ENCODE data around the gene GNG14. TPM values are rescaled to one million over a fixed set of nuclear protein-coding genes. Genes with fewer than 3 reads are reported as not detected.

Gene GNG14
- total RNA-seq, 2 experiments from 2014 or later: not detected

GRCh38 chr19:12657966-12658365, 29.8 kb upstream of the GNG14 start:
- Mint-ChIP-seq H3K27me3 (no peaks in the 10 kb centered on the region), H3K4me1 (ENCODE audit: low read depth) (no peaks in the 10 kb centered on the region), H3K4me3 (no peak overlapping the region), H3K36me3 (ENCODE audit: low read depth) (peaks cover 57% of the 10 kb centered on the region), H3K9me3 (no peaks in the 10 kb centered on the region), H3K27ac (no peak overlapping the region)
- intact Hi-C loops (cut with micrococcal nuclease): no loop called here
- no peak for ATAC-seq
- POLR2A ChIA-PET: interaction anchor here (1.1 kb wide), 1 partner anchor 11 kb away, joined by 4 read pairs; no protein-coding TSS in a partner anchor
- DNase-seq: no peak
- TF ChIP-seq CTCF (IDR thresholded peaks at IDR 0.05): no peak
- CTCF ChIA-PET: interaction anchor here (1.3 kb wide), 1 partner anchor 14 kb away, joined by 3 read pairs; no protein-coding TSS in a partner anchor

GRCh38 chr19:12660980-12661379, 26.8 kb upstream of the GNG14 start:
- DNase-seq: no peak
- Mint-ChIP-seq H3K36me3 (ENCODE audit: low read depth) (peaks cover 73% of the 10 kb centered on the region), H3K4me1 (ENCODE audit: low read depth) (peaks cover 12% of the 10 kb centered on the region), H3K9me3 (no peaks in the 10 kb centered on the region), H3K27me3 (no peaks in the 10 kb centered on the region), H3K27ac (no peak overlapping the region), H3K4me3 (no peak overlapping the region)
- CTCF ChIA-PET: interaction anchor here (0.6 to 1.4 kb wide), 4 partner anchors 11 to 97 kb away, joined by 3 to 6 read pairs (median 3); no protein-coding TSS in a partner anchor
- intact Hi-C loops (cut with micrococcal nuclease): loop anchor here (10.0 kb wide), 1 partner anchor 46 kb away; the partner anchor contains the start of genes ZNF490 and ZNF791
- POLR2A ChIA-PET: interaction anchor here (0.7 kb wide), 1 partner anchor 19 kb away, joined by 3 read pairs; no protein-coding TSS in a partner anchor
- no peak for ATAC-seq
- no peak for TF ChIP-seq CTCF (IDR thresholded peaks at IDR 0.05)

DNA sequence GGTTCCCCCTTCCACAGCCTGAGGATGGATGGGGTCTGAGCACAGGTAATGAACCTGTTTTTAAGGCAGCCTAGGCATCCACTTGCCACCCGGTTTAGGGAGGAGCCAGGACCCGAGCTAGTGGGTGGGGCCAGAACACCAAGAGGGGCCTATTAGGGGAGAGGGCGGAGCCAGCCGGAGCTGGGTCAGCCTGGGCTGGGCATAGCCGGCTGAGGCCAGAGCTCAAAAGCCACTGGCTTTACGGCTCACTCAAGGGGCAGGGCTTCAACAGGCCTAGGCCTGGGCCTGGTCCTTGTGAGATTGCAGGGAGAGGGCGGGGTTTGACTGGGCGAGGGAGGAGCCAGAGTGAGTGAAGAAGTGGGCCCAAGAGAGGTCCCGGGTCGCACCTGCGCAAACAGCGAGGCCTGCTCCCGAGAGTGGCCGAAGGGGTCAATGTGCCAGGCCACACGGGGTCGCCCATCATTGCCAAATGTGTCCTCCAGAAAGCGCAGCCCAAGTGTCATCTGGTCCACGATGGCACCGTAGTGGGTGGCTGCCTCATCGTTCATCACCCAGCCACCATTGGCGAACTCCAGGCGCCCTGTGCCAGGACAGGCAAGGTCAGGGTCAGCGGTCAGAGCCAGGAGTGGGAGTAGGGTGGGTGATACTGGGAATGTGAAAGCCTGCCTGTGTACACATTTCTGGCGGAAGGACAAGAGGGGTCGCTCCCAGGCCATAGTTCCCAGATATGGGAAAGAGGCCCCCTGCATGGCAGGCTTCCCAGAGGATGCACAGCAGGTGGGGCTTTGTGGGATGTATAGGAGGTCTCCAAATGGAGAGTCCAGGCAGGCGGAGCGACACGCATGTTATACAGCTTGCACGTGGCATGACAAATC, 23.2 kb upstream of the GNG14 start:
- H3K27ac Mint-ChIP-seq: peak overlapping the region; percentile 95
- no peak for TF ChIP-seq CTCF (IDR thresholded peaks at IDR 0.05)
- peak; percentile 45 for DNase-seq
- no peak for ATAC-seq
- H3K4me3 Mint-ChIP-seq: peak overlapping the region; percentile 99
- POLR2A ChIA-PET: interaction anchor here (1.0 kb wide), 1 partner anchor 170 kb away, joined by 3 read pairs; no protein-coding TSS in a partner anchor
- intact Hi-C loops (cut with micrococcal nuclease): loop anchor here (5.0 to 10.0 kb wide), 2 partner anchors 50 to 102 kb away; partner anchors contain the start of genes ZNF490 and ZNF791
- peaks cover 62% of the 10 kb centered on the region for H3K36me3 Mint-ChIP-seq (ENCODE audit: low read depth)
- no peaks in the 10 kb centered on the region for H3K27me3 Mint-ChIP-seq
- no peaks in the 10 kb centered on the region for H3K9me3 Mint-ChIP-seq
- CTCF ChIA-PET: interaction anchor here (3.1 kb wide), 1 partner anchor 25 kb away, joined by 11 read pairs; no protein-coding TSS in a partner anchor
- peaks cover 30% of the 10 kb centered on the region for H3K4me1 Mint-ChIP-seq (ENCODE audit: low read depth)

- peak overlapping the region; percentile 95 for H3K27ac Mint-ChIP-seq
- peak; percentile 84 for DNase-seq
- no peaks in the 10 kb centered on the region for H3K9me3 Mint-ChIP-seq
- H3K27me3 Mint-ChIP-seq: no peaks in the 10 kb centered on the region
- ATAC-seq: peak; percentile 43
- CTCF ChIA-PET: interaction anchor here (1.5 to 3.4 kb wide), 3 partner anchors 16 to 101 kb away, joined by 3 to 12 read pairs (median 11); no protein-coding TSS in a partner anchor
- peaks cover 30% of the 10 kb centered on the region for H3K4me1 Mint-ChIP-seq (ENCODE audit: low read depth)
- TF ChIP-seq CTCF (IDR thresholded peaks at IDR 0.05): no peak
- peaks cover 57% of the 10 kb centered on the region for H3K36me3 Mint-ChIP-seq (ENCODE audit: low read depth)
- intact Hi-C loops (cut with micrococcal nuclease): loop anchor here (5.0 to 10.0 kb wide), 2 partner anchors 50 to 103 kb away; partner anchors contain the start of genes ZNF490 and ZNF791
- POLR2A ChIA-PET: interaction anchor here (1.0 to 1.7 kb wide), 3 partner anchors 16 to 170 kb away, joined by 3 to 6 read pairs (median 5); no protein-coding TSS in a partner anchor
- peak overlapping the region; percentile 99 for H3K4me3 Mint-ChIP-seq
These were observed 22.6 kb upstream of the GNG14 start for GRCh38 chr19:12665281-12665573.
